ENCODE results near the gene SUCLG1. TPM values are rescaled to one million over a fixed set of nuclear protein-coding genes. Genes with fewer than 3 reads are reported as not detected.

Gene SUCLG1
- total and polyA plus RNA-seq, 10 of the 15 experiments (the other 5 are each of a cell fraction or from before 2014, with no cell fraction given), result 75.4 to 197 (median 93.6) TPM

DNA sequence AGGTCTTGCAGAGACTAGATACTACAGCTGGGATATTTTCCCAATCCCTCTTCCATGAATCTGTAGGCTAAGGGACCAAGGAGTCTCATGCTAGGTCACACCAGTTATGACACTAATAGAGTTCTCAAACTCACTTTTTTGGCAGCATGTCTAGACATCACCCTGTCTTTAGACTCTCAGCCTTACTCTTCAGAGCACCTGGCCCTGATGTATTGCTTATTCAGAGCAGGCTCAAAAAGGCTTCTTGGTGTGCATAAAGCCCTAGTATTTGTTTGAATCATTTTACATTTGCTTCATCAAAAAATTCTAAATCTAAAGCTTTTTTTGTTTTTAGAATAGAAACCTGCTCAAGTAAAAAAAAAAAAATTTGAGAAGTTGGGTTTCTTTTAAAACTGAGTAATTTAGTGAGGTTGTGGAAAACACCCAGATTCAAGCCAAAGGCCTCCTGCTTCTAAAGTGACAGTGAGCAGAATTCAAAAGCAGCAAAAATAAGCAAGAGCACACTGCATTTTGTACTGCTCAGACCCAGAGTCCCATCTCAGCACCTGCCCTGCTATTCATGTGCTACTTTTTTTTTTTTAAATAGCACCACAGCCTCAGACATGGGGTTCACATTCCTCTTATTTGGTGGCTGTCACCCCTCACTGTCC is 39.2 kb upstream of the SUCLG1 start:
- Histone ChIP-seq H3K9me3 (replicated peaks; ENCODE audit: control insufficient read depth, insufficient read depth, low read length) (no peaks in the 10 kb centered on the region), H3K4me2 (ENCODE audit: control insufficient read depth, insufficient read depth) (no peak overlapping the region), H3K9ac (ENCODE audit: control insufficient read depth, insufficient read depth, low read length) (no peak overlapping the region), H3K4me1 (ENCODE audit: control insufficient read depth, insufficient read depth, low read length) (no peaks in the 10 kb centered on the region), H3K79me2 (ENCODE audit: control insufficient read depth, insufficient read depth, low read length) (no peaks in the 10 kb centered on the region), H2AFZ (ENCODE audit: control insufficient read depth, low read depth, low read length) (no peak overlapping the region), H4K20me1 (ENCODE audit: control insufficient read depth, insufficient read depth) (no peaks in the 10 kb centered on the region), H3K36me3 (ENCODE audit: control insufficient read depth in 2 of 2, insufficient read depth in 2 of 2, low read length in 1 of 2) (no peaks in the 10 kb centered on the region), H3K4me3 (no peak overlapping the region), H3K27me3 (replicated peaks in 1 of 2; ENCODE audit: control insufficient read depth in 2 of 2, insufficient read depth in 2 of 2, low read length in 1 of 2) (no peaks in the 10 kb centered on the region), H3K27ac (ENCODE audit: control insufficient read depth, insufficient read depth) (no peak overlapping the region)
- CTCF ChIA-PET, result interaction anchor here (0.5 to 2.1 kb wide), 11 partner anchors 10 to 1017 kb away, joined by 3 to 25 read pairs (median 4); no protein-coding TSS in a partner anchor
- peak; percentile 27; the same call in 1 of the 3 replicates for ATAC-seq
- no peak for DNase-seq (ENCODE audit: low read depth, low spot score)
- POLR2A ChIA-PET, result no interaction called here
- no peak for FAIRE-seq
- TF ChIP-seq JUNB (IDR thresholded peaks at IDR 0.05) (0 out of 2 replicates have a peak, but pooled peaks have one; percentile 16), ZSCAN29 (IDR thresholded peaks at IDR 0.05) (no peak), SMAD1 (IDR thresholded peaks at IDR 0.05; ENCODE audit: low read depth, partially characterized antibody) (no peak)
- TF ChIP-seq, protein P1, sequence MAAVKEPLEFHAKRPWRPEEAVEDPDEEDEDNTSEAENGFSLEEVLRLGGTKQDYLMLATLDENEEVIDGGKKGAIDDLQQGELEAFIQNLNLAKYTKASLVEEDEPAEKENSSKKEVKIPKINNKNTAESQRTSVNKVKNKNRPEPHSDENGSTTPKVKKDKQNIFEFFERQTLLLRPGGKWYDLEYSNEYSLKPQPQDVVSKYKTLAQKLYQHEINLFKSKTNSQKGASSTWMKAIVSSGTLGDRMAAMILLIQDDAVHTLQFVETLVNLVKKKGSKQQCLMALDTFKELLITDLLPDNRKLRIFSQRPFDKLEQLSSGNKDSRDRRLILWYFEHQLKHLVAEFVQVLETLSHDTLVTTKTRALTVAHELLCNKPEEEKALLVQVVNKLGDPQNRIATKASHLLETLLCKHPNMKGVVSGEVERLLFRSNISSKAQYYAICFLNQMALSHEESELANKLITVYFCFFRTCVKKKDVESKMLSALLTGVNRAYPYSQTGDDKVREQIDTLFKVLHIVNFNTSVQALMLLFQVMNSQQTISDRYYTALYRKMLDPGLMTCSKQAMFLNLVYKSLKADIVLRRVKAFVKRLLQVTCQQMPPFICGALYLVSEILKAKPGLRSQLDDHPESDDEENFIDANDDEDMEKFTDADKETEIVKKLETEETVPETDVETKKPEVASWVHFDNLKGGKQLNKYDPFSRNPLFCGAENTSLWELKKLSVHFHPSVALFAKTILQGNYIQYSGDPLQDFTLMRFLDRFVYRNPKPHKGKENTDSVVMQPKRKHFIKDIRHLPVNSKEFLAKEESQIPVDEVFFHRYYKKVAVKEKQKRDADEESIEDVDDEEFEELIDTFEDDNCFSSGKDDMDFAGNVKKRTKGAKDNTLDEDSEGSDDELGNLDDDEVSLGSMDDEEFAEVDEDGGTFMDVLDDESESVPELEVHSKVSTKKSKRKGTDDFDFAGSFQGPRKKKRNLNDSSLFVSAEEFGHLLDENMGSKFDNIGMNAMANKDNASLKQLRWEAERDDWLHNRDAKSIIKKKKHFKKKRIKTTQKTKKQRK (IDR thresholded peaks at IDR 0.05; ENCODE audit: low read depth, low read length), result no peak
- no TSS peak for BruUV-seq (replicated peaks)
- intact Hi-C loops (cut with micrococcal nuclease; ENCODE audit: unreplicated experiment), result loop anchor here (5.0 kb wide), 1 partner anchor 789 kb away; no protein-coding TSS in a partner anchor
- SMC1A ChIA-PET (ENCODE audit: uncharacterized antibody, unreplicated experiment), result interaction anchor here (0.6 to 2.3 kb wide), 6 partner anchors 133 to 428 kb away, joined by 3 to 13 read pairs (median 4); no protein-coding TSS in a partner anchor
- in situ Hi-C loops (cut with MboI), result loop anchor here (5.0 to 10.0 kb wide), 2 partner anchors 429 to 797 kb away; no protein-coding TSS in a partner anchor
- RAD21 ChIA-PET (ENCODE audit: unreplicated experiment), result interaction anchor here (1.0 to 2.7 kb wide), 5 partner anchors 30 to 428 kb away, joined by 3 to 14 read pairs (median 4); no protein-coding TSS in a partner anchor

Data from GM12878 (cell line).